Measurements from ENCODE around the gene SPART.

Gene SPART

DNA sequence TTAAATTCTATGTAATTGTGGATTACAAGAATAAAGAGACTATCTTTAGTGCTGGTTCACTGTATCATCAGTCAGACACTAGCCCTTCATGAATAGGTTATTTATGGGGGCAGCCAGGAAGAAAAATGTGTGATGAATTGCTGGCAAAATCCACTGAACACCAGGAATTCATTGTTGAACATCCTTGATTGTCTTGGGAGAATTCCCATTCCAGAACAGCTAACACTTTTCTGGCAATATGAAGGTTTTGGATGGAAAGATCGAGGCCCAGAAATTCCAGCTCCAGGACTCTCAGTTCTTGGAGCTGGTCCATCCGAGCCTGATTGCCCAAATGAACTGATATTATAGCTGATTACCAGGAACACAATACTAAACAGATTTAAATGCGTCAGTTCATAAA, 11.5 kb upstream of the SPART start:
- no peak overlapping the region for H3K27ac ChIP-seq (ENCODE audit: low read depth, low read length)
- no CpG with 5 or more reads among the region's 3 CpGs for WGBS (ENCODE audit: extremely low coverage, insufficient coverage, insufficient read length)
- no peak overlapping the region for H2AFZ ChIP-seq (ENCODE audit: insufficient read depth, low read length, poor library complexity)
- no peaks in the 10 kb centered on the region for H3K27me3 ChIP-seq (ENCODE audit: insufficient read depth, low read length)
- no peak for DNase-seq
- H2BK5ac ChIP-seq (ENCODE audit: low read depth, low read length, poor library complexity): no peak overlapping the region
- no peak overlapping the region for H2BK12ac ChIP-seq (ENCODE audit: low read length)
- H2AK5ac ChIP-seq (ENCODE audit: low read length): no peak overlapping the region
- no peak overlapping the region for H3K4me3 ChIP-seq (ENCODE audit: low read depth, low read length)
- no peaks in the 10 kb centered on the region for H3K79me2 ChIP-seq (ENCODE audit: control insufficient read depth, insufficient read depth, low read length, poor library complexity)
- no peak overlapping the region for H3K4ac ChIP-seq (ENCODE audit: low read depth, low read length)
- no peaks in the 10 kb centered on the region for H3K36me3 ChIP-seq (ENCODE audit: control insufficient read depth in 1 of 2, insufficient read depth in 2 of 2, low read length in 2 of 2)
- H3K9me3 ChIP-seq (ENCODE audit: insufficient read depth, low read depth, low read length): no peaks in the 10 kb centered on the region
- no peak overlapping the region for H3K9ac ChIP-seq (ENCODE audit: low read length)
- H4K8ac ChIP-seq (ENCODE audit: low read depth, low read length): no peak overlapping the region
- peaks cover 8 to 11% of the 10 kb centered on the region in 2 experiments for H3K4me1 ChIP-seq (ENCODE audit: control insufficient read depth in 1 of 2, insufficient read depth in 2 of 2, low read length in 2 of 2)
- H3K18ac ChIP-seq (ENCODE audit: low read length): no peak overlapping the region
- H4K12ac ChIP-seq (ENCODE audit: low read depth, low read length): no peak overlapping the region
- no peak overlapping the region for H4K91ac ChIP-seq (ENCODE audit: low read depth, low read length)
- H3K23ac ChIP-seq (ENCODE audit: low read length): no peak overlapping the region
- H3K79me1 ChIP-seq (ENCODE audit: low read length): peaks cover 3% of the 10 kb centered on the region
- H2BK120ac ChIP-seq (ENCODE audit: insufficient read depth, low read length, poor library complexity): no peak overlapping the region
- no peak overlapping the region for H3K4me2 ChIP-seq (ENCODE audit: low read length)
- no peak overlapping the region for H3K14ac ChIP-seq (ENCODE audit: low read length)

GRCh38 chr13:36357231-36357630, 11.0 kb upstream of the SPART start:
- no peak overlapping the region for H3K4me2 ChIP-seq (ENCODE audit: low read length)
- H3K9ac ChIP-seq (ENCODE audit: low read length): no peak overlapping the region
- H3K23ac ChIP-seq (ENCODE audit: low read length): peak overlapping the region; percentile 21
- no peaks in the 10 kb centered on the region for H3K9me3 ChIP-seq (ENCODE audit: insufficient read depth, low read depth, low read length)
- H2AK5ac ChIP-seq (ENCODE audit: low read length): no peak overlapping the region
- no peak overlapping the region for H4K91ac ChIP-seq (ENCODE audit: low read depth, low read length)
- no peak overlapping the region for H4K12ac ChIP-seq (ENCODE audit: low read depth, low read length)
- no peak overlapping the region for H3K4me3 ChIP-seq (ENCODE audit: low read depth, low read length)
- no CpG with 5 or more reads among the region's 4 CpGs for WGBS (ENCODE audit: extremely low coverage, insufficient coverage, insufficient read length)
- no peak overlapping the region for H2AFZ ChIP-seq (ENCODE audit: insufficient read depth, low read length, poor library complexity)
- no peaks in the 10 kb centered on the region for H3K36me3 ChIP-seq (ENCODE audit: control insufficient read depth in 1 of 2, insufficient read depth in 2 of 2, low read length in 2 of 2)
- no peaks in the 10 kb centered on the region for H3K27me3 ChIP-seq (ENCODE audit: insufficient read depth, low read length)
- H3K27ac ChIP-seq (ENCODE audit: low read depth, low read length): no peak overlapping the region
- H3K79me2 ChIP-seq (ENCODE audit: control insufficient read depth, insufficient read depth, low read length, poor library complexity): no peaks in the 10 kb centered on the region
- H3K14ac ChIP-seq (ENCODE audit: low read length): no peak overlapping the region
- no peak for DNase-seq
- no peak overlapping the region for H2BK5ac ChIP-seq (ENCODE audit: low read depth, low read length, poor library complexity)
- no peak overlapping the region for H3K18ac ChIP-seq (ENCODE audit: low read length)
- H3K4me1 ChIP-seq (ENCODE audit: control insufficient read depth in 1 of 2, insufficient read depth in 2 of 2, low read length in 2 of 2): peaks cover 8 to 11% of the 10 kb centered on the region in 2 experiments
- no peak overlapping the region for H2BK120ac ChIP-seq (ENCODE audit: insufficient read depth, low read length, poor library complexity)
- H3K79me1 ChIP-seq (ENCODE audit: low read length): peaks cover 3% of the 10 kb centered on the region
- H4K8ac ChIP-seq (ENCODE audit: low read depth, low read length): no peak overlapping the region
- no peak overlapping the region for H3K4ac ChIP-seq (ENCODE audit: low read depth, low read length)
- no peak overlapping the region for H2BK12ac ChIP-seq (ENCODE audit: low read length)

DNA sequence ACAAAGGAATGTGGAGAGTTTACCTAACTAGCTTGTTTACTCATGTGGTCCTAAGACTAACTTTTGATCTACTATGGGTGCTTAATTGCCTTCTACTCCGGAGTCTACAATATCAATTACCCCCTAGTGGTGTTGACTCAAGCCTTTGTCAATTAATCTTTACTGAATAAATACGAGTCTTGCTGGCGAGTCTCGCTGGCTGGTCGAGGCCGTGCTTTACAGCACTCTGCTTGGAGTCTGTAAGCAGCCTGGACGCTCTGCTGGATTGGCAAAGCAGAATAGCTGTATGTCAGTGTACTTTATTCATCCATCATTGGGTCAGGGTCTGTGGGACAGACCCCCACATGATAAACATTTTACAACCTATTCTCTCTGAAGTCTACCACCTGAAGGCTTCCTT, 9.9 kb upstream of the SPART start:
- Histone ChIP-seq H3K27me3 (ENCODE audit: insufficient read depth, low read length) (no peaks in the 10 kb centered on the region), H3K79me1 (ENCODE audit: low read length) (peaks cover 3% of the 10 kb centered on the region), H3K9me3 (ENCODE audit: insufficient read depth, low read depth, low read length) (no peaks in the 10 kb centered on the region), H2BK5ac (ENCODE audit: low read depth, low read length, poor library complexity) (no peak overlapping the region), H4K8ac (ENCODE audit: low read depth, low read length) (no peak overlapping the region), H3K9ac (ENCODE audit: low read length) (no peak overlapping the region), H2AFZ (ENCODE audit: insufficient read depth, low read length, poor library complexity) (no peak overlapping the region), H2AK5ac (ENCODE audit: low read length) (peak overlapping the region; percentile 35), H4K12ac (ENCODE audit: low read depth, low read length) (no peak overlapping the region), H4K91ac (ENCODE audit: low read depth, low read length) (no peak overlapping the region), H3K4ac (ENCODE audit: low read depth, low read length) (no peak overlapping the region), H3K23ac (ENCODE audit: low read length) (no peak overlapping the region), H3K4me3 (ENCODE audit: low read depth, low read length) (no peak overlapping the region), H3K79me2 (ENCODE audit: control insufficient read depth, insufficient read depth, low read length, poor library complexity) (no peaks in the 10 kb centered on the region), H2BK120ac (ENCODE audit: insufficient read depth, low read length, poor library complexity) (no peak overlapping the region), H3K27ac (ENCODE audit: low read depth, low read length) (no peak overlapping the region), H2BK12ac (ENCODE audit: low read length) (peak overlapping the region; percentile 49), H3K4me2 (ENCODE audit: low read length) (no peak overlapping the region), H3K14ac (ENCODE audit: low read length) (no peak overlapping the region), H3K4me1 (ENCODE audit: control insufficient read depth in 1 of 2, insufficient read depth in 2 of 2, low read length in 2 of 2) (peaks cover 8 to 11% of the 10 kb centered on the region in 2 experiments), H3K18ac (ENCODE audit: low read length) (no peak overlapping the region), H3K36me3 (ENCODE audit: control insufficient read depth in 1 of 2, insufficient read depth in 2 of 2, low read length in 2 of 2) (no peaks in the 10 kb centered on the region)
- no peak for DNase-seq
- no CpG with 5 or more reads among the region's 7 CpGs for WGBS (ENCODE audit: extremely low coverage, insufficient coverage, insufficient read length)

DNA sequence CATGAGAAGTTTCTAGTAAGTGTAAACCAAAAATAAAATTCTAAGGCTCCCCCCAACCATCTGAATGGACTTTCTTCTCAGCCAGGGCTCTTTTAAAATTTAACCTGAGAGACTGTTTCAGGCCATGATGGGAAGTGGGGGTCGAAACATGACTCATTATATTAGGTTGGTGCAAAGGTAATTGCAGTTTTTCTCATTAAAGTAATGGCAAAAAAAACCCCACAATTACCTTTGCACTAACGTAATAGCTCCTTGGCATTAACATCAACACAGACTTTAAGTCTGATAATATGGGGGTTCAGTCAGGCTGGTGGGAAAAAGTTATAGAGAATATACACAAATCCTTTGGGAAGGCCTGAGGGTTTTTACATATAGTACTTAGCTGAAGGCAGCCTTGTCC, 9.4 kb upstream of the SPART start:
- Histone ChIP-seq H3K4me3 (ENCODE audit: low read depth, low read length) (no peak overlapping the region), H3K79me1 (ENCODE audit: low read length) (peaks cover 3% of the 10 kb centered on the region), H4K91ac (ENCODE audit: low read depth, low read length) (no peak overlapping the region), H2BK120ac (ENCODE audit: insufficient read depth, low read length, poor library complexity) (no peak overlapping the region), H3K36me3 (ENCODE audit: control insufficient read depth in 1 of 2, insufficient read depth in 2 of 2, low read length in 2 of 2) (no peaks in the 10 kb centered on the region), H3K23ac (ENCODE audit: low read length) (no peak overlapping the region), H3K9ac (ENCODE audit: low read length) (no peak overlapping the region), H4K12ac (ENCODE audit: low read depth, low read length) (no peak overlapping the region), H3K4me1 (ENCODE audit: control insufficient read depth in 1 of 2, insufficient read depth in 2 of 2, low read length in 2 of 2) (peaks cover 8 to 11% of the 10 kb centered on the region in 2 experiments), H2AK5ac (ENCODE audit: low read length) (no peak overlapping the region), H3K4me2 (ENCODE audit: low read length) (no peak overlapping the region), H2BK5ac (ENCODE audit: low read depth, low read length, poor library complexity) (no peak overlapping the region), H3K18ac (ENCODE audit: low read length) (no peak overlapping the region), H3K14ac (ENCODE audit: low read length) (no peak overlapping the region), H3K27me3 (ENCODE audit: insufficient read depth, low read length) (no peaks in the 10 kb centered on the region), H2AFZ (ENCODE audit: insufficient read depth, low read length, poor library complexity) (no peak overlapping the region), H3K79me2 (ENCODE audit: control insufficient read depth, insufficient read depth, low read length, poor library complexity) (no peaks in the 10 kb centered on the region), H3K27ac (ENCODE audit: low read depth, low read length) (no peak overlapping the region), H3K9me3 (ENCODE audit: insufficient read depth, low read depth, low read length) (no peaks in the 10 kb centered on the region), H4K8ac (ENCODE audit: low read depth, low read length) (no peak overlapping the region), H2BK12ac (ENCODE audit: low read length) (no peak overlapping the region), H3K4ac (ENCODE audit: low read depth, low read length) (no peak overlapping the region)
- DNase-seq: no peak
- WGBS (ENCODE audit: extremely low coverage, insufficient coverage, insufficient read length): no CpG with 5 or more reads among the region's 2 CpGs
